CD4-positive, alpha-beta memory T cell (primary cell): ENCODE data around the gene CCDC87. TPM values are rescaled to one million over a fixed set of nuclear protein-coding genes. Genes with fewer than 3 reads are reported as not detected.
"Not testable (repeated sequence)": the region's sequence is repeated elsewhere in the genome, so short reads cannot be mapped to it uniquely, and the experiment has no call there.

ENCODE experiments used
- CTCF ChIA-PET: fragments of 350-600 bp; sonication (Branson Sonifier 250); formaldehyde crosslinking; loops from one replicate; lab custom pipeline; 2021; ENCODE audit warnings: inconsistent platforms; ENCODE audit not compliant: partially characterized antibody; lab: Charles Lee
- POLR2A ChIA-PET: fragments of 350-600 bp; sonication (Branson Sonifier 250); formaldehyde crosslinking; loops from one replicate; lab custom pipeline; 2021; ENCODE audit not compliant: partially characterized antibody; lab: Charles Lee
- DNase-seq, 5 donors: peaks; one replicate each; pipeline versions ENCODE4 v3.0.0 to v3.0.0-alpha.2; 2020 to 2022; ENCODE audit warnings: mixed read lengths in 1 of 5
- H3K27ac ChIP-seq: one replicate; pipeline ENCODE4 v1.7.0; 2013; ENCODE audit warnings: low read depth, low read length
- H3K27me3 ChIP-seq: 2 replicates; pipeline ENCODE4 v1.7.0; 2013; ENCODE audit warnings: mild to moderate bottlenecking, low read length, moderate library complexity; ENCODE audit not compliant: insufficient read depth
- H3K36me3 ChIP-seq: 2 replicates; pipeline ENCODE4 v1.7.0; 2013; ENCODE audit warnings: mild to moderate bottlenecking, low read length, moderate library complexity; ENCODE audit not compliant: insufficient read depth
- H3K4me1 ChIP-seq: 2 replicates; pipeline ENCODE4 v1.7.0; 2013; ENCODE audit warnings: mild to moderate bottlenecking, low read length, moderate library complexity; ENCODE audit not compliant: insufficient read depth
- H3K4me3 ChIP-seq, 2 donors: one replicate each; pipeline ENCODE4 v1.7.0; 2013; ENCODE audit warnings: low read length in 2 of 2, mild to moderate bottlenecking in 1 of 2
- H3K9me3 ChIP-seq, 2 donors: one replicate each; pipeline ENCODE4 v1.7.0; 2013; ENCODE audit warnings: low read length in 2 of 2, control low read depth in 1 of 2; ENCODE audit not compliant: control insufficient read depth in 1 of 2
- H3K27ac Mint-ChIP-seq, 7 donors: one replicate each; pipeline ENCODE4 v1.8.0; 2020 to 2021; ENCODE audit warnings: mixed read lengths in 7 of 7, mild to moderate bottlenecking in 6 of 7, inconsistent platforms in 3 of 7, moderate library complexity in 3 of 7
- H3K27me3 Mint-ChIP-seq, 2 donors: one replicate each; pipeline ENCODE4 v1.8.0; 2020 to 2021; ENCODE audit warnings: mixed read lengths in 2 of 2
- H3K36me3 Mint-ChIP-seq, 2 donors: one replicate each; pipeline ENCODE4 v1.8.0; 2020 to 2021; ENCODE audit warnings: mixed read lengths in 2 of 2, inconsistent platforms in 1 of 2, mild to moderate bottlenecking in 1 of 2
- H3K4me1 Mint-ChIP-seq, 4 donors: one replicate each; pipeline ENCODE4 v1.8.0; 2020 to 2021; ENCODE audit warnings: mixed read lengths in 4 of 4, mild to moderate bottlenecking in 1 of 4
- H3K4me3 Mint-ChIP-seq, 8 donors: one replicate each; pipeline ENCODE4 v1.8.0; 2020 to 2021; ENCODE audit warnings: mixed read lengths in 8 of 8, mild to moderate bottlenecking in 7 of 8, moderate library complexity in 6 of 8, inconsistent platforms in 3 of 8
- H3K9me3 Mint-ChIP-seq, 8 donors: one replicate each; pipeline ENCODE4 v1.8.0; 2020 to 2021; ENCODE audit warnings: mixed read lengths in 8 of 8, mild to moderate bottlenecking in 5 of 8, inconsistent platforms in 3 of 8, moderate library complexity in 1 of 8
- intact Hi-C: fragments of 100-400 bp; cut with micrococcal nuclease; formaldehyde crosslinking; loops from one replicate; pipeline ENCODE4 v1.15.1; 2023
- polyA plus RNA-seq, 2 donors: library from polyadenylated mRNA; unstranded; fragments of 300-500 nt; fragmentation: Illumina TruSeq; gene quantifications; one replicate each; pipeline ENCODE4 v1.2.3, GENCODE V29; 2021
- total RNA-seq, 2 experiments: library from RNA; stranded (reverse); gene quantifications; one replicate each; pipeline ENCODE4 v1.2.3, GENCODE V29; 2021

CCDC87 gene
- total and polyA plus RNA-seq, 4 experiments from 2014 or later, result 0.34 TPM; not detected in 3

- H3K9me3 Mint-ChIP-seq, H3K9me3 ChIP-seq, H3K27ac Mint-ChIP-seq, H3K27me3 ChIP-seq, H3K27me3 Mint-ChIP-seq, H3K36me3 Mint-ChIP-seq, H3K36me3 ChIP-seq, H3K4me3 ChIP-seq, H3K27ac ChIP-seq, intact Hi-C loops, H3K4me3 Mint-ChIP-seq, DNase-seq: not testable (repeated sequence)
- ChIA-PET CTCF (interaction anchor here (1.4 to 5.9 kb wide), 2 partner anchors 10 to 89 kb away, joined by 9 to 54 read pairs; partner anchors contain the start of gene RBM4B), POLR2A (interaction anchor here (0.9 kb wide), 1 partner anchor 34 kb away, joined by 4 read pairs; no protein-coding TSS in a partner anchor)
- H3K4me1 ChIP-seq, result peaks cover 17% of the 10 kb centered on the region
- H3K4me1 Mint-ChIP-seq, result peaks cover 9 to 23% (median 14%) of the 10 kb centered on the region in 4 donors
Measured at GRCh38 chr11:66589315-66589714, 3.5 kb downstream of the CCDC87 start.

- H3K4me1 ChIP-seq, result no peaks in the 10 kb centered on the region
- ChIA-PET CTCF (interaction anchor here (0.8 to 1.1 kb wide), 3 partner anchors 8 to 92 kb away, joined by 3 to 5 read pairs (median 3); no protein-coding TSS in a partner anchor), POLR2A (interaction anchor here (1.2 kb wide), 1 partner anchor 91 kb away, joined by 4 read pairs; the partner anchor contains the start of gene RBM4B)
- Mint-ChIP-seq H3K27me3 (peaks cover 0 to 1% of the 10 kb centered on the region in 2 donors), H3K4me3 (no peak overlapping the region), H3K36me3 (no peaks in the 10 kb centered on the region), H3K4me1 (no peaks in the 10 kb centered on the region), H3K9me3 (peaks cover 0 to 10% (median 6%) of the 10 kb centered on the region in 8 donors), H3K27ac (no peak overlapping the region)
- no peaks in the 10 kb centered on the region for H3K9me3 ChIP-seq
- intact Hi-C loops, result no loop called here
- no peaks in the 10 kb centered on the region for H3K36me3 ChIP-seq
- no peak overlapping the region for H3K27ac ChIP-seq
- no peaks in the 10 kb centered on the region for H3K27me3 ChIP-seq
- no peak overlapping the region for H3K4me3 ChIP-seq
- no peak for DNase-seq
Measured at GRCh38 chr11:66586136-66586535, 6.7 kb downstream of the CCDC87 start.

GRCh38 chr11:66585447-66585846 is 7.4 kb downstream of the CCDC87 start:
- H3K27me3 ChIP-seq, H3K4me1 ChIP-seq, H3K4me3 Mint-ChIP-seq, H3K27ac ChIP-seq, H3K4me1 Mint-ChIP-seq, H3K9me3 ChIP-seq, H3K4me3 ChIP-seq, H3K9me3 Mint-ChIP-seq, H3K27ac Mint-ChIP-seq, intact Hi-C loops, DNase-seq, H3K36me3 Mint-ChIP-seq, H3K36me3 ChIP-seq, H3K27me3 Mint-ChIP-seq: not testable (repeated sequence)
- ChIA-PET POLR2A (interaction anchor here (0.8 kb wide), 1 partner anchor 93 kb away, joined by 3 read pairs; no protein-coding TSS in a partner anchor), CTCF (interaction anchor here (1.0 to 1.2 kb wide), 2 partner anchors 52 to 93 kb away, joined by 3 to 4 read pairs; partner anchors contain the start of gene RBM4B)

GRCh38 chr11:66582565-66583147 is 10.2 kb downstream of the CCDC87 start:
- H3K4me3 ChIP-seq, H3K4me3 Mint-ChIP-seq, H3K27me3 ChIP-seq, POLR2A ChIA-PET, DNase-seq, H3K9me3 ChIP-seq, H3K9me3 Mint-ChIP-seq, H3K36me3 ChIP-seq, H3K4me1 ChIP-seq, H3K36me3 Mint-ChIP-seq, H3K27ac ChIP-seq, intact Hi-C loops, H3K27ac Mint-ChIP-seq, H3K27me3 Mint-ChIP-seq: not testable (repeated sequence)
- peaks cover 0 to 12% (median 6%) of the 10 kb centered on the region in 4 donors for H3K4me1 Mint-ChIP-seq
- CTCF ChIA-PET, result interaction anchor here (1.6 to 7.2 kb wide), 2 partner anchors 9 to 97 kb away, joined by 5 to 268 read pairs; partner anchors contain the start of gene RBM4B

GRCh38 chr11:66581261-66581660 is 11.6 kb downstream of the CCDC87 start:
- no peak overlapping the region for H3K27ac Mint-ChIP-seq
- no peaks in the 10 kb centered on the region for H3K36me3 Mint-ChIP-seq
- H3K9me3 Mint-ChIP-seq, result peaks cover 0 to 10% (median 6%) of the 10 kb centered on the region in 8 donors
- Histone ChIP-seq H3K27me3 (no peaks in the 10 kb centered on the region), H3K36me3 (no peaks in the 10 kb centered on the region), H3K9me3 (no peaks in the 10 kb centered on the region), H3K27ac (no peak overlapping the region), H3K4me1 (peaks cover 5% of the 10 kb centered on the region), H3K4me3 (no peak overlapping the region)
- ChIA-PET POLR2A (interaction anchor here (1.0 to 5.2 kb wide), 4 partner anchors 12 to 96 kb away, joined by 3 to 75 read pairs (median 6); partner anchors contain the start of genes CCDC87, CCS, RBM14 and RBM4), CTCF (interaction anchor here (0.8 to 7.2 kb wide), 6 partner anchors 10 to 180 kb away, joined by 3 to 268 read pairs (median 8); partner anchors contain the start of genes ACTN3, CCDC87, CCS and RBM4B)
- H3K4me3 Mint-ChIP-seq, result no peak overlapping the region
- peaks cover 0 to 2% of the 10 kb centered on the region in 2 donors for H3K27me3 Mint-ChIP-seq
- peaks cover 0 to 12% (median 6%) of the 10 kb centered on the region in 4 donors for H3K4me1 Mint-ChIP-seq
- intact Hi-C loops, result no loop called here
- no peak for DNase-seq

- DNase-seq, result no peak
- H3K36me3 ChIP-seq, result no peaks in the 10 kb centered on the region
- no peak overlapping the region for H3K27ac Mint-ChIP-seq
- no peaks in the 10 kb centered on the region for H3K9me3 ChIP-seq
- ChIA-PET CTCF (interaction anchor here (0.8 to 7.2 kb wide), 7 partner anchors 11 to 181 kb away, joined by 3 to 268 read pairs (median 4); partner anchors contain the start of genes ACTN3, CCDC87, CCS and RBM4B), POLR2A (interaction anchor here (1.0 to 5.2 kb wide), 4 partner anchors 13 to 97 kb away, joined by 3 to 75 read pairs (median 6); partner anchors contain the start of genes CCDC87, CCS, RBM14 and RBM4)
- peaks cover 0 to 12% (median 6%) of the 10 kb centered on the region in 4 donors for H3K4me1 Mint-ChIP-seq
- H3K4me3 ChIP-seq, result no peak overlapping the region
- intact Hi-C loops, result no loop called here
- H3K27me3 Mint-ChIP-seq, result peaks cover 0 to 2% of the 10 kb centered on the region in 2 donors
- H3K4me1 ChIP-seq, result peaks cover 5% of the 10 kb centered on the region
- no peak overlapping the region for H3K27ac ChIP-seq
- H3K4me3 Mint-ChIP-seq, result no peak overlapping the region
- H3K27me3 ChIP-seq, result no peaks in the 10 kb centered on the region
- peaks cover 0 to 10% (median 6%) of the 10 kb centered on the region in 8 donors for H3K9me3 Mint-ChIP-seq
- H3K36me3 Mint-ChIP-seq, result no peaks in the 10 kb centered on the region
Measured at GRCh38 chr11:66580803-66581202, 12.1 kb downstream of the CCDC87 start.
